Activated naive CD4-positive, alpha-beta T cell (primary cell): Measurements from ENCODE around the gene WDFY3.
"Not testable (repeated sequence)": the region's sequence is repeated elsewhere in the genome, so short reads cannot be mapped to it uniquely, and the experiment has no call there.

Experiments used
- DNase-seq, 4 experiments: peaks; one replicate each; lab custom pipeline; 2025; lab: John Stamatoyannopoulos, UW

WDFY3 gene

GRCh38 chr4:84710548-84710947 lies 255.9 kb downstream of the WDFY3 start:
- DNase-seq = no peak

- no peak for DNase-seq
Measured at GRCh38 chr4:84708406-84709135, 257.9 kb downstream of the WDFY3 start.

DNA sequence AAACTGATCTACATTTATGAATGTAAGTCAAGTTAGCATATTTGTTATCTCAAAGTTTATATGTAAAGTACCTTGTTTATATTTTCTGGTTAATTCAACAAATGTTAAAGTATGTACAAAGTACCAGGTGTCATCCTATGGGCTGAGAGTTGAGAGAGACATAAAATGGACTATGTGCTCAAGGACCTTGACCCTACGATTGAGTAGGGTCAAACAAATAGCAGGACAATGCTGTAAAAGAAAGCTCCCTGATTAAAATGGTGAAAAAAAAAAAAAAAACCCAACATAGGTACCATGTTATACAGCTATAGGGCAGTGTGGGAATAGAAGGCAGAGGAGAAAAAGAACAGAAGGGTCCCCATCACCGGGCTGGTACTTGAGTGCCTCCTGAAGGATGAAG lies 260.2 kb downstream of the WDFY3 start:
- no peak for DNase-seq

- DNase-seq = no peak
Measured at GRCh38 chr4:84699001-84699671, 267.4 kb downstream of the WDFY3 start.

DNA sequence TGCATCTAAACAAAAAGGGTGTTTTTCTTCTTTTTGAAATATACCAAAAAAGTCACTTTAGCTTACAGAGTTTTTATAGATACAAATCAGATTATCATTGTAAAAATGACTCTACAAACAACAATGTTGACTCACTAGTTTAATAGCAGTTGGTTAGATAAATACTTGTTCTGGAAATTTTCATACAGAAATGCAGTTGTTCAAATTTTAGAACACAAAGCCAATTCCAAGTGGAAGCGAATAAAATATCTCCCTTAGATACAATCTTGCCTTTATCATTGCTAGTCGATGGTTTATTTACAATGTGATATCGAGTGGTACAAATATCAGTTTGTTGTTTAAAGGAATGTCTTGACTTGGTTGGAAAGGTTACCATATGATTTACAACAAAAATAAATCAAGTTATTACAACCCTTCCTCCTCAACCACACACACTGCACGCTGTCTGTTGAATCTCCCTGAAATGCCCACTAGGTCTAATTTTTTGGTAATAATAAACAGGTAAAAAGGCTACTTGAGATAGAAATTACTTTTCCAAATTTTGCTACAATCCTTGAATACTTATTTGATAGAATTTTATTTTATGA lies 268.8 kb downstream of the WDFY3 start:
- no peak for DNase-seq

GRCh38 chr4:84697159-84697558 lies 269.3 kb downstream of the WDFY3 start:
- DNase-seq = no peak

- DNase-seq = no peak
Measured at GRCh38 chr4:84691800-84692199, 274.7 kb downstream of the WDFY3 start.

DNA sequence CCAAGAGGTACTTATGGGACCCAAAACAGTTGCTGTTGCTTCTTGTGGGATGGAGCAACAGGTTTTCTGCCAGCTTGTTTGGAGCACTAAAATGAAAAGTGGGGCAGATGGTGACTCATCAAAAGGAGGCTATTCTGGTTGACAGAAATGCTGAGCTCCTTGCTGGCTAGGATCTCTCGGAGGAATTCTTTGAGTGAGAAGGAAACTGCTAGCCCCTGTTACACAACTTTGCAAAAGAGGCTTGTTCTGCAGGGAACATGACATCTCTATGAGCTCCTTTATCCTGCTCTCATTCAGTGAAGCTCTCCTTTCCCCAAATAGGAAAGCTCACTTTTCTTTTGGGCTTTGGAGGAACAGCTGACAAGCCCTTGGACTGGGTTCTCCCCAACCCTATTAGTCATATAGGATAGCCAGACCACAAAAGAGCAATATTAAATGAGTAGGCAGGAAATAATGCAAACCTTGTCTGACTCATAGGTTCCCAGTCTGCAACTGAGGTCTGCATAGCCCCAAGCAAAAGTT lies 275.3 kb downstream of the WDFY3 start:
- DNase-seq = no peak

DNA sequence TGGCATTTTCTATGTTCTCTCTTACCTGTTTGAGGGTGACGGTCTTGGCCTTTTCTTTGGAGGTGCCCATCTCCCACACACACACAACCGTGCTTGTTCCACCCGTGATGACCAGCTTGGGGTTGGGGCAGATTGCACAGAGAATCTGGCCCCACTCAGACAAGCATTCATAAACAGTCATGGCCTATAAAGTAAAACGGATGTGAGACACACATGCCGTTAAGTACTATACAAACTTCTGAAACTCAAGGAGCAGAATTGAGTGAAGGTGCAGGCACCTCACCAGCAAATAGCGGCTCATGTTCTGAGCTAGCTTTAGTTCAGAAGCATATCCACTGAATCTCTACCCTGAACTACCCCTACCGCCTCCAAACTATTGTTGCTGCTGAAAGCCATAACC lies 276.0 kb downstream of the WDFY3 start:
- no peak for DNase-seq

GRCh38 chr4:84689197-84689596 lies 277.3 kb downstream of the WDFY3 start:
- no peak for DNase-seq

- DNase-seq = no peak
Measured at GRCh38 chr4:84688605-84689004, 277.9 kb downstream of the WDFY3 start.

DNA sequence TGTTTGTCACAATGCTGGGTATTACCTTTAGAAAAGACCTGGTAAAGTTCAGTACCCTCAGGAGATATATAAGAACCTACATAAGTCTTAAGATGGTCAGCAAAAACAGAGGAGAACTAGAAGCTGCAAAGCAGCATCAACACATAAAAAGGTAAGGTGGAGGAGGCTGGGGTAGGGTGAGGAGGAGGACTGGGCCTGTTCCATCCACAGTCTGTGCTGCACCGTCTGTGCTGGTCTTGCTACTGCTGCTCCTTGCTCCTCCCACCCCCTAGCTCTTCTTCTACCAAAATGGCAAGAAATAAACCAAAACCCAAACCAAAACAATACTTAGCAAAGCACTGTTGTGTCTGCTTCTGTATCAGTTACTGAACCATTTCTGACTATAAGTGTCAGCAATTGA lies 281.4 kb downstream of the WDFY3 start:
- no peak for DNase-seq

DNA sequence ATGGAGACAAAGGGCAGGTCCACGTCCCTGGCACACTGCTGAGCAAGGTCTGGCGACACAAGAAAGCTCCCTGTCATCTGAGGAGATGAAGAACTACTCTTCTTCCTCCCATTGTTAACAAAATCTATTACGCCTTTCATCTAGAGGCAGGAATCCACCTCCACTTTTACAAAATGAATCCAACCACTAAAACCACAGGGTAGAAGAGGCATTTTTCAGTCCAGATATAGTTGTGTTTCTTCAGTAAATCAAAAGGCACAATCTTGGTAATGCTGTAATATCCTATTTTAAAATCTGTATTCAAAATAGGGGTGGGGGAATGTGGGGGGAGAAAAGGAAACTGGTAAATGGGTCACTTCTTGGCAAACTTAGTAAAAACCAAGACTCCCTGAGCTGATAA lies 282.1 kb downstream of the WDFY3 start:
- DNase-seq = no peak

DNA sequence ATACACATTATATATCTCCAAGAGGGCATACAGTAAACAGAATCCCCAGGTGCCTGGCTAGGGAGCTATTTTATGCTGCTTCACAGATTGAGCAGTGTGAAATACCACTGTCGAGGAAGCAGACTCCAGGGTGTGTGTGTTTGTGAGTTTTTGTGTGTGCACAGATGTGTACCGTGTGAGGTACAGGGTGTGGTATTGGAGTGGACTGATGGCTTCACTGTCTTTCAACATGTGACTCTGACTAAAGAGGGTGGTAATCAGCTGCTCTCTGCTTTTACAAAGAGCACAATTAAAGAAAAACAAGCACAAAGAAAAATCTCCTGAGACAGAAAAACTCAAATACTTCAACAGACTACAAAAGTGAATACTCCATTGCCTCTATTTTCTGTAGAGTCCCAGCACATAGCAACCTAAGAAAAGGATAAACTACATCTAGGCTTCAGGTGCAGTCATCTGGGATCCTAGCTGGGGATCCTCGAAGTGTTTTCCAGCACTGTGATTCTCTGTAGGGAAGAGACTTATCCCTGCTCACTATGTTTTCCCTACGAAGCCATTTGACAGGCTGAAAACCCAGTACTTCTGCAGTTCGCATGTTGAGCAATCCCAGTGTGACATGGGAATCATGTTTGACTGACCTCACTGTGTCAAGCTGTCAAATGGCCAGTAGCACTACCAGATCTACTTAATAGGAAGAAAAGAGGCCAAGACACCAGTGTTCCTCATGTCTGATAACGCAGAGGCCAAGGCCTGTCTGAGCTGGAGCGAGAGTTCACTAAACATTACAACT lies 283.2 kb downstream of the WDFY3 start:
- DNase-seq = no peak

GRCh38 chr4:84682661-84683060 lies 283.8 kb downstream of the WDFY3 start:
- not testable (repeated sequence) for DNase-seq

DNA sequence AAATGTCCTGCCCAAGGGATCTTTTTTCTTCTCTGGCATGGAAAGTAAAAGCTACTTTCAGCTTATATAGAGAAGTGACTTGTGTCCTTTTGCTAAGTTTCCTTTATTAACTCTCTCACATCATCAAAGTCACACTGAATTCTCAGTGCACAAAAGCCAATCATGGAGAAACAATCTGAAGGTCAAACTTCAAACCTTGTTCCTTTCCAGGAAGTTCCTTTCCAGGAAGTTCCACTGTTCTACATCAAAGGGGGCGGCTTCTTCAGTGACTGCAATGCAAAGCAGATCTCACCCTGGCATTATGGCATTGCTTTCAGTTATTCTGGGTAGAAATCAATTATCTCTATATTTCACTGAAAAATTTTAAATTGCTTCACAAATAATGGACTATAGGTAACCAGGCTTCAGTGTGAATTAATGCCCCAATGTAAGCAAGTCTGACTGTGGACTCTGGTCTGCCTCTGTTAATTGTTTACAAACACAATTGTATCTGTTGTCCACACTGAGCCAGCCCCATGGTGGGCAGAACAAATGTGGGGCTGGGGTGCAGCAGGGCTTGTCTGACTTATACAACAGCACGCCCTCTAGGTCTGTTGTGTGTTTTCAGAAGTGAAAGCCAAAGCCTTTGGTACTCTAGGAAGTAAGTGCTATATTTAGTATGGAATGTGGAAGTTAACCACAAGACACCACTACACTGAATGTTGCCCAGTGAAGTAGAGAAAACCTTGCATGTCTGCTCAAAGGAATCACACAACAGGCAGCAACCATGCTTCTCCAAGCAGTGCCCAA lies 284.8 kb downstream of the WDFY3 start:
- DNase-seq = no peak

GRCh38 chr4:84680956-84681355 lies 285.5 kb downstream of the WDFY3 start:
- no peak for DNase-seq

DNA sequence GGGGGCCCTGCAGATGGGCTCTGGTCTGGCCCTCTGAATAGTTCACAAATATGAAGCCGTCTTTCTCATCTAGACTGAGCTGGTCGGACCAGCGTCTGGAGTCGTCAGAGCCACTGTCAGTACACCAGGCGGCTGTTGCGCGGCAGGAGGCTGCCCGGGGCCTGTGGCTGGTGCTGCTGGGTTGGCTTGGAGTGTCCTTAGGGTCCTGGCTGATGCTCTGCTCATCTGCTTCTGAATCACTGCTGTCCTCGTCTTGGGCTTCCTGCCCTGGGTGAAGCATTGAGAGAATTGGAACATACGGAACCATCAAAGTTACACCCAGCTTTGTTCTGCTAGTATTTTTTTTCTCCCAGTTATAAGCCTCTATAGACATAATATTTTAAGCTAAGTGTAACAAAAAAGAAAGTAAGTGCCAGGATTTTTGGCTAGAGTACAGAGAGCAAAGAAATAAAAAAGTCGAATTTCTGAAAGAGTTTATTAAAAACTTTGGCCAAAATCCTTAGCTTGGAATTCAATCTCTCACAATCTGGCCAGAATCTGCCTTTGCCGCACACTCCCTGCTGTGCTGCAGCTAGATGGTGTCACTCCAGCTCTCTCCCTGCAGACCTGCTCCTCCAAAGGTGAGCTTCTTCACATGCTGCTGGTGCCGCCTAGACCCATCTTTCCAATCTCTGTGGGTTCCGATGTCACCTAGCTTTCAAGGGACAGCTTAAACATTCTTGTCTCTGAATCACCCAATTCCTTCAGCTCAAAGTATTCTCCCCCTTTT lies 287.3 kb downstream of the WDFY3 start:
- DNase-seq = no peak

GRCh38 chr4:84677995-84678394 lies 288.5 kb downstream of the WDFY3 start:
- DNase-seq = no peak

- no peak for DNase-seq
Measured at GRCh38 chr4:84677093-84677492, 289.4 kb downstream of the WDFY3 start.
